Activated naive CD8-positive, alpha-beta T cell treated with anti-CD3 and anti-CD28 coated beads, Interleukin-2, amount 50 U/mL, for 24 hours (primary cell): ENCODE data around the gene INMT.

Source experiments
- ATAC-seq: fragments of 150-1000 bp; cut with Tn5 transposase; one replicate; pipeline ENCODE4 v1.10.0; 2021
- DNase-seq: peaks from one replicate; pipeline ENCODE4 v3.0.0; 2021
- H3K27ac Mint-ChIP-seq: one replicate; pipeline ENCODE4 v1.8.0; 2021; ENCODE audit warnings: mild to moderate bottlenecking, mixed read lengths
- H3K27me3 Mint-ChIP-seq: one replicate; pipeline ENCODE4 v1.8.0; 2021; ENCODE audit warnings: mixed read lengths
- H3K36me3 Mint-ChIP-seq: one replicate; pipeline ENCODE4 v1.8.0; 2021; ENCODE audit warnings: low read depth, mixed read lengths
- H3K4me1 Mint-ChIP-seq: one replicate; pipeline ENCODE4 v1.8.0; 2021; ENCODE audit warnings: mixed read lengths
- H3K4me3 Mint-ChIP-seq: one replicate; pipeline ENCODE4 v1.8.0; 2021; ENCODE audit warnings: mild to moderate bottlenecking, moderate library complexity, mixed read lengths
- H3K9me3 Mint-ChIP-seq: one replicate; pipeline ENCODE4 v1.8.0; 2021; ENCODE audit warnings: mixed read lengths

INMT gene

DNA sequence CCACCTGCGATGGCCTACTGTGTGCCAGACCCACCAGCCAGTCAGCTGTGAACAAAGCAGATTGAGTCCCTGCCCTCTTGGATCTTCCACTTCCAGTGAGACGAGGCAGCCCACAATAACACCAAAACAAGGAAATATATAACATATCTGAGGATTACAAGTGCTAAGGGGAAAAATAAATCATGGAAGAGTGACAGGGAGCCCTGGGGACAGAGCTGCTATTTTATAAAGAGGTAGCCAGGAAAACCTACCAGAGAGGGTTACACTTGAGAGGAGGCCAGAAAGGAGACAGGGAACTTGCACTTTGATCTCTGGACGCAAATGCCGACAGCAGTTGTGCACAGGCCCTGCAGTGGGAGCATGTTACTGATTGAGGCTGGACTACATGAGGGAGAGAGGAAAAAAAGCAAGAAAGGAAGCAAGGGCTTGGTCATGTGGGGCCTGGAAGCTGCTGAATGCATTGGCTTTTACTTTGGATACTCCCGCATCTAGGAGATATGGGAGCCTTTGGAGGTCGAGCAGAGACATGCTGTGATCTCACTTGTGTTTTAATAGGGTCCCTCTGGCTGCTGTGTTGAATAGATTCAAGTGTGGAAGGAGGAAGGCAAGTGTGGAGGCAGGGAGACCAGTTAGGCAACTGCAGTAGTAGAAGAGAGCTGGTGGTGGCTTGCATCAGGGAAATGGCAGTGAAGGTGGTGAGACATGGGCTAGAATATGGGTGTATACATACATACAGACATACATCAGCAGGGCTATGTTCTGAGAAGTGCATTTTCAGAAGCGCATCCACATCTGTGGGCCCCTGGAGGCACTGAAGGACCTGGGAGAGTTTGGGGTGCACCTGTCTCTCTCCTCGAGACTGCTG is 45.5 kb downstream of the INMT start:
- H3K27me3 Mint-ChIP-seq = no peaks in the 10 kb centered on the region
- H3K4me3 Mint-ChIP-seq = no peak overlapping the region
- ATAC-seq (no peak), DNase-seq (no peak)
- H3K36me3 Mint-ChIP-seq = no peaks in the 10 kb centered on the region
- H3K9me3 Mint-ChIP-seq = no peaks in the 10 kb centered on the region
- no peak overlapping the region for H3K27ac Mint-ChIP-seq
- H3K4me1 Mint-ChIP-seq = peaks cover 4% of the 10 kb centered on the region

DNA sequence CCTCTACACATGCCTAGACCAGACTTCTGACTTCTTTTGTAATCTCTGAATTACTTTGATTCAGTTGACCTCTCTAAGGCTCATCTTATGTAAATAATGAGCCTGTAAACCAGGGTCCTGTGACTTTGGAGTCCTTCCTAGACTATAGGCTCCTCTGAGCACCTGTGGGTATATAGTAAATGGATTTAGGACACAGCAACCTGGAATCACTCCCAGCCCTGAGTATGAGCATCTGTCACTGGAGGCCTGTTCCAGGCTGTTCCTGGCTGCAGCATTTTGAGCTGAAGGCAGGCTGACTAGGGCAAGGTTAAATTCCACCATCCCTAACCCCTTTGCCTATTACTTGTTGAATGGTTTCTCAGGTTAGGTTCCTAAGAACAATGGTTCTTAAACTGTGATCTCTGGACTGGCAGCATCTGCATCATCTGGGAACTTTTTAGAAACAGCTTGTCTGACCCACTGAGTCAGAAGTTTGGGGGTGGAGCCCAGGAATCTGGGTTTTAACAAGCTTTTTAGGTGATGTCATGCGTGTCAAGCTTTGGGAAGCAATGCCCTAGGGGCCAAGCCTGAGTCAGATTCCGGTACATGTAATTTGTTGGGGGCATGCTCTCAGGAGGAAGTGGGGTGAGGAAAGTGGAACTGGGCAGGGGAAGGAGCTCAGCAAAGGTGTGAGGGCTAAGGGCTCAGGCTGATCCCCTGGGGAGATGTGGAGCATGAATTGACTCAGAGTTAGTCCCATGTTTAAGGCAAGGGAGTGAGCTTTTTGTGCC is 47.5 kb downstream of the INMT start:
- Mint-ChIP-seq H3K27me3 (no peaks in the 10 kb centered on the region), H3K27ac (no peak overlapping the region), H3K36me3 (no peaks in the 10 kb centered on the region), H3K4me1 (peaks cover 4% of the 10 kb centered on the region), H3K4me3 (no peak overlapping the region), H3K9me3 (no peaks in the 10 kb centered on the region)
- peak; percentile 30 for ATAC-seq
- no peak for DNase-seq

DNA sequence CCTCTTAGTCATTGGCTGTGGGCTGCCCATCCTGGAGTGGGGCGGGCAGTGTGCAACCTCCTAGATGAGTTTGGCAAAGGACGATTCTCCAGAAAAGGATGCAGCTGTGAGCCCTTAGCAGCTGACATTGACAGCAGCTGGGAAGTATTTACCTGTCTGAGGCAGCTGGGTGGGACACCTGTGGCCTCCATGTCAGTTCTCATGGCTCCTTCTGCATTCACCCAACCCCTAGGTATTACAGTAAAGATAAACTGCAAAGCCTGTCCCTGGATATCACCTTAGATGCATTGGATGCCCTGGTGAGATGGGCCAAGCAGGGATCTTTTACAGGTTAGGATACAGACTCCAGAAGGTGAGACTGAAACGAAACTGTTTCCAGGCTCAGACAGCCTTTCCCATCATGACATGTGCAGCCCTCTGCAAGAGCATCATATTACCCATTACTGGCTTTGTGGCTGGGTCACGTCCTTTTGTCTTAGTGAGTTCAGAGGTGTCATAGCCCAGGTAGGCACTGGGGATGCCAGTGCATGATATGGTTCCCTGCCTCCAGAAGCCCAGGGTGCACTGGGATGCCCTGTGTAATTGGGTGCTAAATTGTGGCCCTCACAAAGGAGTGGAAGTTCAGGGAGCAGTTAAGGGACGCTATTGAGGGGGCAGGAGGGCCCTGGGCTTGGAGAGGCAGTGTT is 48.2 kb downstream of the INMT start:
- DNase-seq (no peak), ATAC-seq (no peak)
- Mint-ChIP-seq H3K27me3 (no peaks in the 10 kb centered on the region), H3K4me1 (peaks cover 4% of the 10 kb centered on the region), H3K27ac (no peak overlapping the region), H3K9me3 (no peaks in the 10 kb centered on the region), H3K4me3 (no peak overlapping the region), H3K36me3 (no peaks in the 10 kb centered on the region)

DNA sequence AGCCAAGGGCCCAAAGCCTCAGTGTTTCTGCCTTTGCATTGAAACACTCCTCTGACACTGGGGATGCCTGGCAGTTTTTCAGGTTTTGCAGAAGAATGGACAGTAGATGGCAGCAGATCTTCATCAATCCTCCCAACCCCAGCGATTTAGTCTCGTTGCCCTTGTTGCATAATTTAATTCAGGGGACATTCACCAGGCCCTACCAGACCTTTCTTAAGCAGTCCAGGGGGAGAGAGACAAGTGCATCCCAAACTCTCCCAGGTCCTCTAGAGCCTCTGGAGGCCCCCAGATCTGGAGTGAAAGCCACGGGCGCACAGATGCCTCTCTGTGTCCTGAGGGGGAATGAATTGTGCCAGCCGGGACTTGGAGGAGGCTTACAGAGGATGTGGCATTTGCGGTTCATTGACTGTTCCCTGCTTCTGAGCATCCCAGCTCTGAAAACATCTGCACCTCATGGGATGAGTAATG is 48.9 kb downstream of the INMT start:
- Mint-ChIP-seq H3K4me1 (peaks cover 4% of the 10 kb centered on the region), H3K9me3 (no peaks in the 10 kb centered on the region), H3K27me3 (no peaks in the 10 kb centered on the region), H3K27ac (no peak overlapping the region), H3K4me3 (no peak overlapping the region), H3K36me3 (no peaks in the 10 kb centered on the region)
- ATAC-seq = peak; percentile 33
- DNase-seq = peak; percentile 11

DNA sequence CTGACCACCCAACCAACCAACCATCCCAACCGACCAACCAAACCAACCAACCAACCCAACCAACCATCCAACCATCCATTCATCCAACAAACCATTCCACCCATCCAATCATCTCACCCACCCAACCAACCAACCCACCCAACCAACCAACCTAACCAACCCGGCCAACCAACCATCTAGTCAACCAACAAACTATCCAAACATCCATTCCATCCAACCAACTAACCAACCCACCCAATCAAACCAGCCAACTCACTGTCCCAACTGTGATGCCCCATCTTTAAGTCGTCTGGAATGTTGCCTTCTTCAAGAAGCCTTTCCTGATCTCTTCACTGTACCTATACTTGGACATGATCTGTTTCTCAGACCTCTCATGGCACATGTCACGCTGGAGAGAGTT is 50.9 kb downstream of the INMT start:
- Mint-ChIP-seq H3K27ac (no peak overlapping the region), H3K27me3 (no peaks in the 10 kb centered on the region), H3K4me1 (no peaks in the 10 kb centered on the region), H3K9me3 (no peaks in the 10 kb centered on the region), H3K4me3 (no peak overlapping the region), H3K36me3 (no peaks in the 10 kb centered on the region)
- DNase-seq = no peak
- no peak for ATAC-seq

DNA sequence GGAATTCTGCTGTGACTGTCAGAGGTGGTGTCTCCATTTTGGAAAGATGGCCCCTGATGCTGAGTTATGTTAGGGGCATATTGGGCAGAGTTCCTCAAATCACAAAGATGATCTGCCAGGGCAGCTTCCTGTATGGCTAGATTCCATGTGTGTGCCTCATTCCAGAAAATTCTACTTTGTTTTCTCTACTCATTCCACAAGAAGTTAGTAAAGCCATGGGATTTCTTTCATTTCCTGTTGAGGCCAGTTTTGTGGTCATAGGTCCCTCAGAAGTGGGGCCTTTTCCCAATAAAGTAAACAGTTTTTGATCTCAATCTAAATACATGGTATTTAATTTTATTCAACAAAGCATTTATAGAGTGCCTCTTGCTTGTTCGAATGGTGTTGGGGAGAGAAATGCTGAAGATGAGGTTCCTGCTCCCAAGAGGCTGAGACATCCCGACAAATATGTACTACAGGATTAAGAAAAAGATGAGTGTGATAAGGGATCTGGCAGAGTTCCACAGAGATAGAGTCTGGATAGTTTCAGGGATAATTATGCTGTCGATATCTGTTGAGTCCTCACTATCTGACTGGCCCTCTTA is 52.2 kb downstream of the INMT start:
- no peak overlapping the region for H3K4me3 Mint-ChIP-seq
- H3K9me3 Mint-ChIP-seq = no peaks in the 10 kb centered on the region
- H3K27ac Mint-ChIP-seq = no peak overlapping the region
- no peak for ATAC-seq
- no peaks in the 10 kb centered on the region for H3K36me3 Mint-ChIP-seq
- H3K27me3 Mint-ChIP-seq = no peaks in the 10 kb centered on the region
- H3K4me1 Mint-ChIP-seq = no peaks in the 10 kb centered on the region
- no peak for DNase-seq

DNA sequence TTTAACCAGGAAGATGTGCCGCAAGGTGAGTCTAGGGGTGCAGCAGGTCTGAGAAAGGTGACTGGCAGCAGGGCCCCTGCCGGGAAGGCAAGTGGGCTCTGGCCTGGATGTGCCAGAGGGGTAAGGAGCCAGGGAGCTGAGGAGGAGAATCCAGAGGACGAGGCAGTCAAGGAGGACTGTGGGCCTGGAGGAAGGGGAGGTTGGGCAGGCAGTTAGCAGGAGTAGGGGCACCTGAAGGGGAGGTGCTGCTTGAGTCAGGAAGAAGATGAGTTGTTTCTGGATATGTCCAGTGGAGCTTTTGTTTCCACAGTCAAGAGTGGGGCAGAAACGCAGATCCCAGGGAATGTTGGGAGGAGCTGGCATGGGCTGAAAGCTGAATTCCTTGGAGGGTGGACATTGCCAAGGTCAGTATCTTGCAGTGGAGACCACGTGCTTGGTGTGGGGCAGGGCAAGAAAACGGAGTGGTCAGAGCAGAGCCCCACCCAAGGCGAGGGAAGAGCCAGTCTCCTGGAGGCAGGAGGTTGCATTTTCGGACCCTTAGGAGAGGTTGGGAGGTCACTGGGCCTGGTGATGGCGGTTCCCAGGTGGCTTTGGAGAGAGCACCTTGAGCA is 53.3 kb downstream of the INMT start:
- Mint-ChIP-seq H3K27me3 (no peaks in the 10 kb centered on the region), H3K4me3 (no peak overlapping the region), H3K4me1 (no peaks in the 10 kb centered on the region), H3K9me3 (no peaks in the 10 kb centered on the region), H3K27ac (no peak overlapping the region), H3K36me3 (no peaks in the 10 kb centered on the region)
- DNase-seq (no peak), ATAC-seq (no peak)

DNA sequence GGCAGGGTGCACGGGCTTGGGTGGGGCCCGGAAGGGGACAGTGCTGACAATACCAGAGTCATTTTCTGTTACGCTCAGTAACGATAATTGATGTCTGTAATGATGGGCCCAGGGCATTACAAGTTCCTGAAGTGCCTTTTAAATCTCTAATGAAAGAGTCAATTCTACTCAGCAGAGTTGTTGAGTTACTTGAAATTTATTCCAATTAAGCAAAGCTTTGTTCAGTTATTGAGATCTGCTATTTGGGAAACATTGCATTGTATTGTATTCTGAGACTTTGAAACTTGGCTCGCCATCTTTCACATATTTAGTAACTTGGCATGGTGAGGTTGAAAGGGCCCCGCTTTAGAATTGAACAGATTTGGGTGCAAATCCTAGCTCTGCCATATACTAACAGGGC is 54.0 kb downstream of the INMT start:
- H3K9me3 Mint-ChIP-seq = no peaks in the 10 kb centered on the region
- no peaks in the 10 kb centered on the region for H3K4me1 Mint-ChIP-seq
- no peak overlapping the region for H3K4me3 Mint-ChIP-seq
- no peaks in the 10 kb centered on the region for H3K36me3 Mint-ChIP-seq
- no peak for ATAC-seq
- no peaks in the 10 kb centered on the region for H3K27me3 Mint-ChIP-seq
- DNase-seq = no peak
- no peak overlapping the region for H3K27ac Mint-ChIP-seq
